Measurements from ENCODE around the gene CHRM3.
"Not testable (repeated sequence)": the region's sequence is repeated elsewhere in the genome, so short reads cannot be mapped to it uniquely, and the experiment has no call there.

Gene CHRM3
- 0.75 reads per million for total RNA-seq

DNA sequence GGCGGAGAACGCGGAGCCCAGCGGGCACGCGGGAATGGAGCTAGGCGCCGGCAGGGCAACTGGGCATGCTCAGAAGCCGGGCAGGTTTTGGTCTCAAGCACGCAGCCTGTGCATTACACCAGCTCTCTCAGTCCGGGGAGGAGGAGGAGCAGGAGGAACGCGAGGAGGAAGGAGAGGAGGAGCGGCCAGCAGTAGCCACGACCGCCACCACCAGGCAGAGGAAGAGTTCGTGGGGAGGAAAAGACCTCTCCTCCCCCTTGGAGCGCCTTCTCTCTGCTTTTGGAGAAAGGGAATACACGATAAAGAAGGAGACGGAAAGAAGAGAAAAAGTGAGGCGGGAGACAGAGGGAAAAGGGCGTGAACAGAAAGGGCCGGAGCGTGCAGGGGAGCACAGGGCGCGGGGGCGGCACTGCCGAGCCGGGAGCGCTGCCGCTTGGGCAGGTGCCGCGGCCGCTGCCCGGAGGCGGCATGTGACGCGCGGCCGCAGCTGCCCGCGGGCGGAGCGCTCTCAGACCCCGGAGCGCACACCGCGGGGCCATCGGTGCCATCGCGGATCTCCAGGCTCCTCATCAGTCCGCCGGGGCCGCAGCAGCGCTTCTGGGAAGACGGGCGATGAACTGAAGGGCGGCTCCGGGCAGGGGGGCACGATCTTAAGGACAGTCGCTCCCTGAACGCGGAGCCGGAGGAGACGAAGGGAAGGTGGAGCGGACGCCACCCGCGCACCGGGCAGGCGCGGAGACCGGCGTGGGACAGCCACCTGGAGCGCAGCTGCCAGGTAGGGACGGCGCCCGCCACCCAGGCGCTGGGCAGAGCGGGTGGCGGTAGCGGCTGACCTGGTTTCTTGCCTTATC lies at the start of gene CHRM3:
Gene CHRM3, plus strand, starts transcription at position 116 of the 851 bp plus-strand sequence. CDS start 520,884 bp downstream, outside the sequence.
- no peak for DNase-seq

DNA sequence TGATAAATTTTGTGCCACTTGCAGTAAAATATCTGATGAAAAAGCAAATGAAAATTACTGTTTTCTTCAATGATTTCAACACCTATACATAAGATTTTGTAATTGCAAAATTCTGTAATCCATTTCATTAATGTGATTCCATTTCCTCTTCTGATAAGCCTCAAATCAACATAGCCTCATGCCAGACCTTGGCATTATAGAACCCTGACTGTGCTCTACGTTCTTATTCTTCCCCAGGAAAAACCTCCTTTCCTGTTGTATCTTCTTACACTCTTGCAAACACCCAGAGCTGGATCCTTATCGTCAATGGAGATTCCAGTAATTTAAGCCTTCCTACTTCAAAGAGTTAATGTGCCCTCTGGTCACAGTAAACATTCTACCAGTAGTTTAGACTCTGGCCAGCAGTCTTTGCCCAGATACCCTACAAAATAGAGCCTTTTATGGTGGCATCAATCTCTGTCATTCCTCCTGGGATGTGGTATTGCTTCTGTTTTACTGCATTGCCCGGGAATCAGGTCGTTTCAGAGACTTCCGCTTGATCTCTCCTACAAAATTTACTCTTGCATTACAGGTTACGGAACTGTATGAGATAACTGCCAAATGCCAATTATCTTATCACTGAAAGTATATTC lies 48.5 kb upstream of the CHRM3 start:
- no peak for DNase-seq

DNA sequence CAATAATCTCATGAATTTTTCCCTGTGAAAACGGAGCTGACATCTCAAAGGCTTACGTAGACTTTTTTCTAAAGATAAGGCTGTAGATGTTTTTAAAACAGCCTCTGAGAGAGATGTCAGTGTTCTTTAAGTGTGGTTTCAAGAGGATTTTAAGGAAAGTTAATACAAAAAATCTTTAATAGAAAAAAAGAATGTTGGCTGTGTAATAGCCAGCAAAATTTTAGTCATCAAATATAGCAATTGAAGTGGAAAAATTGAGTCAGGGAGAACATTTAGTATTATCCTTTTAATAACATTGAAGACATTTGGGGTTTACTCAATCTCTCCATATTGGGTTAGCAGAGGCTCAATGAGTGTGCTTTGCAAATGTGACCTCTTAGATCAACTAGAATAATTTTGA lies 38.6 kb upstream of the CHRM3 start:
- DNase-seq, result no peak

DNA sequence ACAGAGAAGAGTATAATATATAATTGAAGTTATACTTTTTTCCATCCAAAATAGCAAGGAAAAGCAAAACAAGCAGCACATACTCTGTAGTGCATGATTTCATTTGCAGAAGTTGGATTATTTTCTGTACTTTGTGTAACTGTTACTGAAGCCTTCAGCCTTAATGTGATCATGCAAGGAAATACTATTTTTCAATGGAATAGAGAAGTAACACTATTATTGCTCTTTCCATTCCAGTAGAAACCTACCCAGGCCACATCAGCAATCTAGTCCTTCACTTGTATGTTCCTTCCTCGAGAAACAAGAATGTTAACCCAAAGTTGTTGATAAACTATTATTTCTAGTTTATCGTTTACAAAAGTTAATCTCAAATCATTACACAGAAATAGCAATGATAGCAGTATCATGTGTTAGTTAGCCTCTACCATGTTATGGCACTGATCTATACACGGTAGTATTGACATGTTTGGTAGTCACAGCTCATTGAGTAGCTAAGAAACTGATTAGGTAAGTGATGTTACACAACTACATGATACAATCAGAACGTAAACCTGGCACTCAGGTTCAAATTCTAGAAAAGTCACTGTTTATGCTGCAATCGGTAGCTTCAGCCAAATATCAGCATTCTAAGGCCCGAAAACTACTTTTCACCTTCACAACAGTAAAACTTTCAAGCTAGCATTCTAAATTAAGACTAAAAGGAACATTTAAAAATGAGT lies 37.6 kb upstream of the CHRM3 start:
- no peak for DNase-seq

DNA sequence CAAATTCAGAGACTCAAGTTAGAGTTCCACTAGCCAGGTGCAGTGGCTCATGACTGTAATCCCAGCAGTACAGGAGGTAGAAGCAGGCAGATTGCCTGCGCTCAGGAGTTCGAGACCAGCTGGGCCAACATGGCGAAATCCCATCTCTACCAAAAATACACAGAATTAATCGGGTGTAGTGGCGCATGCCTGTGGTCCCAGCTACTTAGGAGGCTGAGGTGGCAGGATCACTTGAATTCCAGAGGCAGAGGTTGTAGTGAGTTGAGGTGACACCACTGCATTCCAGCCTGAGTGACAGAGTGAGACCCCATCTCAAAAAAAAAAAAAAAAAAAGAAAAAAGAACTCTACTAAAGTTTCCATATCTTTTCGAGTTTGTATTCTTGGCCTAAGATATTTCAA lies 36.7 kb upstream of the CHRM3 start:
- DNase-seq, result no peak

DNA sequence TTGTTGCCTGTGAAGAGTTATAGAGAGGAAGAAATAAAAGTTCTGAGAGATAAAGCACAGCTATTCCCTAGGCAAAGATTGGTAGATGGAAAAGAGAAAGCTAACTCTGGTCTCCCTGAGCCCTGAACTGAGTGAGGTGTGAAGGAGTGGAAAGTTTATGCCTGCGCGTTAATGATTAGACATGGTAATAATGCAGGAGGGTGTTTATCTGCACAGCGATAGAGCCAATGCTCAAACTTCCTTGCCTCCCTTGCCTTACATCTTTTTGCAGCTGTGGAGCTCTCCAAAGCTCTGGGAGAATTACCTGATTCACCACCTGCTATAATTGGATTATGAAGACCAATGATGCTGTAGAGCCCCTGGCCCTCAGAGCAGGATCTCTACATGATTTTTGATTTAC lies 32.8 kb upstream of the CHRM3 start:
- no peak for DNase-seq

DNA sequence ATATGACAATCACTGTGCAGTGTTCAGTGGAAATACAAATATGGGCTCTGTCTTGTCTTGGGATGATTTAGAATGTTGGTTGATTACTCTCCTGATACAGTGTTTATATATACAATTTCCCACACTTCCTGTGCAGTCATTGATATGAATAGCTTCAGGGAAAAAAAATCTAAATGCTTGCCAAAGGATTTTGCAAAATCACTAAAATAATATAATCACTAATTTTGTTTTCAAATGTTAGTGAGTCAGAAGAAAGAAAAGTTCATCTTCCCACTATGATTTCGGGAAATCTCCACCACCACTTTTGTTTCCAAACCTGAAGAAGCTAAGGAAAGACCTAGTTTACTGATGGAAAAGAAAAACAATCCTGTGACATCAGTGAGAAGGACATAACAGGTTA lies 32.1 kb upstream of the CHRM3 start:
- no peak for DNase-seq

DNA sequence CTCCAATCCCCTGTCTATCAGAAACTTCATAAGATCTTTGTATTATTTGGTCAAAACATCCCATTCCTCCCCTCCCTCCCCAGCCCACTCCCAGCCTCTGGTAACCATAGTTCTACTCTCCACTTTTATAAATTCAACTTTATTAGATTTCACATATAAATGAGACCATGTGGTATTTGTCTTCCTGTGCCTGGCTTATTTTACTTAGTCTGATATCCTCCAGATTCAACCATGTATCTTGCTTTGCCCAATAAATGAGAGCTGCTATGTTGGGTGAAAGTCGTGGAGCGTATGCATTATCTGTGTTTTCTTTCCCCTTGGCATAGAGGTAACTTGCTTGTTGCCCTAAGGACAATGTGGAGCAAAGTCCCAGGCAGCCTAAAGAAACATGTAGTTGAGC lies 28.5 kb upstream of the CHRM3 start:
- no peak for DNase-seq

DNA sequence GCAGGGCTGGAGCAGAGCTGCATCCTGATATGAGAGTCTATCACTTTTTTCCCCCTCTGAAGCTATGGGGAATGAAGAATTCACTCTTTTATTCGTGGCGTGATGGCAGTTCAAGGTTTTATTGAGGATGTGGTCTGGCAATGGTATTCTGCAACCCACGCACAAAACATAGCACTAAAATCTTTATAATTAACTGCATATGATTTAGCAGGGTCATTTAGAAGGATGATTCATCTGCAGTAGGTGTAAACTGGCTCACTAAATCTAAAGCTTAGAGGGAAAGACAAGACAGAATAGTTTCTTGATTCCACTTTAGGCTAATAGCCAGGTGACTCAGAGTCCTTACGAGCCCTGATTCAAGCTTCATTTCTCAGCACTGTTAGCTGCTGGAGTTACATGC lies 25.0 kb upstream of the CHRM3 start:
- no peak for DNase-seq

DNA sequence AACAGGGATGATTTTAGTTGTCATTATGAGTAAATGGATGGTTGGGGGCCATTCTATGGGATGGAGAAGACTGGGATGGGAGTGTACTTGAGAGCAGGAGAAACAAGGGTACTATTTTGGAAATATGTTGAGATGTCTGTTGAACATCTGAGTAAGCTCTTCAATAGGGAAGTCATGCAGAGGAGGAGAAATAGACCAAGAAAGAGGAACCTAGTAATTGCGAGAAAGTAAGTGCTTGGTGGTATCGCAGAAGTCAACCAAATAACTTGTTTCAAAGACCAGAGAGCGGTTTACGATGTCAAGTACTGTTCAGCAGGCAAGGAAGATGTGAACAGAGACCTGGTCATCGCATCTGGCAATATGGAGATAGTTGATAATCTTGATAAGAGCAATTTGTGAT lies 22.4 kb upstream of the CHRM3 start:
- DNase-seq, result no peak

DNA sequence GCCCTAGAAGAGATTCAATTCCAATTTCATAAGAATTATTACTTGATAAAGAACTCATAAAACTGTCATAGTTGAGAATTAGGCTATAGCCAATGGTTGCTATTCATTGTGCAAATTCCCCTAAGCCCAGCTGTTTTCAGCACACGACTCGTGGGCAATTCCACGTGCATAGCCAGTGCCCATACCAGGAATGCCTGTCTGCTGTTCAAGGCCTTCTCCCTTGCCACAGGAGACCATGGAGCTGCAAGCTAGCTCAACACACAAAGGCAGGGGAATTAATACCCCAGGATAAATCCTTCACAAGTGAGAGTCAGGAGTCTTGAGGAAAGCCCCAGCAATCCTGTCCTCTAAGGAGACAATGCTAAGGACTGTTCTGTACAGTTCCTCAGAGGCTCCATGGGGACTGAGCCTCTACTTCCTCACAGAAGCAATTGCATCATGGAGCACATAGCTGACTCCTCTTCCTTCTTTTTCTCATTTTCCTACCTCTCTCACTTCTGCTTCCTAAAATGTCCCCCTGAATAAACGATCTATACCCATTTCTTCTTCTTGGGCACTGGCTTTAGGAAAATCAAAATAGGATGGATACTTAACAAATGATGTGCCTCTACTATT lies 19.1 kb upstream of the CHRM3 start:
- no peak for DNase-seq

DNA sequence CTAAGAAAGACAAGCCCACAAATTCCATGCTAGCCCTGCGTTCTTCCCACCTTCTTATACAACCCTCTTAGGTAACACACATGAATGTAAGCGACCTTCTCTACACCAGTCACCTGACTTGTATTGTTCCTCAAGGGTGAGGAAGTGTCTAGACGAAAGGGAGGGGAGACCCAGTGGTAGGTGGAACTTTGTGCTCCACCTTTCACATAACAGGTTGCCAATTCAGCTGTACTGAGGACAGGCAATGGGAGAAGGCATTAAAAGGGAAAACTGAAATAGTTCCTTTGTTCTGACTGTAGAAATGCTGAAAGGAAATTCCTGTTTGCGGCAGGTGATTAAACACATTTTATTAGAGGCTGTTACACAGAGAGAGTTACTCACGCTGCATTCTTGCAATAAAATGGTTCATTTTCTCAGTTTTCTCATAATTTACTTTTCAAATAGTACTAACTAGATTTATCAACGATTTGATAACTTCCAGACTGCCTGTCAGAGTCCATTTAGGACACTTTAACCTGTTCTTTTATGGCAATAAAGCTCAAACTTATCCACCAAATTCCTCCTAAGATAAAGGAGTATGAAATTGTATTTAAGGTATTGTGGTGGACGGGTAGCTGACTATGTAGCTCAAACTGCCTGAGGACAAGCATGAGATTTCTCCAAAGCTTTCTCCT lies 17.8 kb upstream of the CHRM3 start:
- DNase-seq, result no peak

DNA sequence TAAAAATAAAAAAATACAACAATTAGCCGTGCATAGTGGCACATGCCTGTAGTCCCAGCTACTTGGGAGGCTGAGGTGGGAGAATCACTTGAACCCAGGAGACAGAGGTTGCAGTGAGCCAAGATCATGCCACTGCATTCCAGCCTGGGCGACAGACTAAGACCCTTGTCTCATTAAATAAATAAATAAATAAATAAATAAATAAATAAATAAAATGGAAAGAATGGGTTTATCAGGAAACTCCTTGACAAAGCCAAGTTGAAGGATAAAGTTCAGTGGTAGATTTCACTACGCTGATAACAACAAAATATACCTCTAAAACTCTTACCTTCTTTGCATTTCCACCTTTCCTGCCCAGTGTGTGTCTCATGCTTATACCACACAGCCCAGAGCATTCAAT lies 15.5 kb upstream of the CHRM3 start:
- not testable (repeated sequence) for DNase-seq

DNA sequence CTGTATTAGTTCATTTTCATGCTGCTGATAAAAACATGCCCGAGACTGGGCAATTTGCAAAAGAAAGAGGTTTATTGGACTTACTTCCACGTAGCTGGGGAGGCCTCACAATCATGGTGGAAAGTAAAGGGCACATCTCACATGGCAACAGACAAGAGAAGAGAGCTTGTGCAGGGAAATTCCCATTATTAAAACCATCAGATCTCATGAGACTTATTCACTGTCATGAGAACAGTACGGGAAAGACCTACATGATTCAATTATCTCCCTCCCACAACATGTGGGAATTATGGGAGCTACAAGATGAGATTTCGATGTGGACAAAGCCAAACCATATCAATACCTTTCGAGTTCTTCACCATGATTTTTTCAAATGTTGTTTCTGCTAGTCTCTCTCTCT lies 3.7 kb upstream of the CHRM3 start:
- DNase-seq, result no peak

DNA sequence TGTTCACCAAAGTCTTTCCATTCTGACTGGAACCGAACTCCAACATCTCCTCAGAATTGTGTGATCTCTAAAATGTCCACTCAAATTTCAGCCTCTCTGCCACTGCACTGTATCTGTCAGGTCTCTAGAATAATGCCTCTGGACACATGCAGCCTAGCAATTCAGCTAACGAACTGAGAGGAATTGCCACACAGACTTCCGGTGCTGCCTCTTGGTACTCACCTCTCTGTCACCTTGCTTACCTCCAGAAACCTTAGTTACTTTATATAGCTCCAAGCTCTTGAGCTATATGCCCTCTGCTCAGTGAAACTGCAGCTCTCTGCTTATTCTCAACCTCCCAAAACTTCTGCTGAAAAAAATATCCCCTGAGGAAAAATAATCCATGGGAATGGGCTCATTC lies 2.7 kb upstream of the CHRM3 start:
- no peak for DNase-seq

DNA sequence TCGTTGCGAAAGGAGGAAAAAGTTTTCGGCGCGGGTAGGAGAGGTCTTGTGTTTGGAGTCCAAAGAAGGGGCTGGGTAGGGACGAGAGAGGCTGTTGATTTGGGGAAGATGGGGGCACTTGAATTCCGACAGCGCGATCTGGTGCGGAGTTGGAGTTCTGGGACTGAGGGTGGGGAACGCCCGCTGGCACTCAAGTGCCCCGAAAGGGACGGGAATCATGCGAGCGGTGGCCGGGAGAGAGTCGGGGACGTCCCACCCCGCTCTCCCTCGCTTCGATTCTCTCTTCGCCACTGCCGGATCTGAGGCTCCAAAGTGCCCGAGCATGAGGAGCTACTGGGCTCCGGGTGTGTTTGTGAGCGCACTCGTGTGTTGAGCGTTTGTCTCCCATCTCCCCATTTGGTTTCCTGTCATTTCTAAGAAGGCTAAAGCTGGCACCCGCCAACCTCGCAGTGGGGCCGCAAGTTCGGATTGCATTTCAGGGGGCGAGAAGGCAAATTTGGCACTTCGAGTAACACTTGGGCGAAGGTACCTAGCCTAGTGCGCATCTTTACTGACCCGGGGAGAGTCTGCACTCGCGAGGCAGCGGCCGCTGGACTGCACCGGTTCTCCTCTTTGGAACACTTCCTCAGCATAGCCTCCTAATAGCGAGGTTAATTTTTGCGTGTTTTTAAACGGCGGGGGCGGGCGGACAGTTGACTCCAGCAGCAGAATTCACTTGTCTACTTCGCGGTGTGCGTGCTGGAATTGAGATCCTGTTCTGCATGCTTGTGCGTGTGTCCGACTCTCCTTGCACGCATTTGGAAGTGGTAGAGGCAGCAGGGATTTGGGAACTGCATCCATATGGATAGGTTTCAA lies 1.2 kb downstream of the CHRM3 start:
- no peak for DNase-seq

DNA sequence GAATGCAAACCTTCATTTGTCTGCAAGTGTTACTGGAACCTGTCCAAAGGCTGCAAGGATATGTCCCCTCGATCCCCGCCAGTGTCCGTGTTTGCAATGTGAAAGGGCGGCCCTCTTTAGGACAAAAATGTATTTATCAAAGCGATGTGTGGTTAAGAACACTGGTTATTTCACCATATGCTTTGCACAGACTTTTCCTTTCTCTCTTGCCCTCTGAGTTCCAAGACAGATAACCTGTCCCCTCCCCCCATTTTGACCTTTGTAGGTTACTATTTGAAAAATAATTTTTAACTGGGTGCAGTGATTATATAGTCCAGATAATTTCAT lies 1.8 kb downstream of the CHRM3 start:
- no peak for DNase-seq

DNA sequence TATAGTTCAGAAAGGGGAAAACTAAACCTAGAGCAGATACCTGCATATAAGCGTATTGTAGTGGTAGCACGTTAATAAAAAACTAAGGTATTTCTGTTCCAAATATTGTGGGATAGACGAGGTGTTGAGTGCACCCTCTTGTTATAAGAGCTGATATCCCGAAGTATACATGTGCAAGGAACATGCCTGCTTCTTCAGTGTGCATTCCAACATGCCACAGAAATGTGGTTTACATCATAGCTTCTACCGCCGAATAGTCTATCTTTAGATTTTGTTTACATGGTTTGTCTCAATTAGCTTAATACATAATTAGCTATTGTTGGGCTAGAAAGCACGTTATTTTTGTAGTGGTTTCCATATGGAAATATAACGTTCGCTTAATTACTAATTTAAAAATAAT lies 2.2 kb downstream of the CHRM3 start:
- no peak for DNase-seq

DNA sequence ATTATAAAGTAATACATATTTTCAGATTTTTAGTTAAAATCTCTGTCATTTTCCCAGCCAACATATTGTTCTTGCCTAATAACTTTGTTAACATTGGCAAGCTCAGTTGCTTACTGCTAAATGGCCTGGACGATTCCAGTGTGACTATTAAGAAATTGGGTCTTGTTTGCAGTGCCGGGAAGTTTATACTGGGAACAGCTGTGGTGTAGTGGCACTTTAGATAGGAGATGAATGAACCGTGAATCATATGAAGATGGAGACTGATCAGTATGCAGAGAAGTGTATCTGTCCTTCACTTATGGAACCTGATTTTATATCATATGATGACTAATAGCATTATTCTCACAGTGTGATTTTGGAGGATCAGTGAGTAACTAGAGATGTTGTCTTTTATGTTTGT lies 3.3 kb downstream of the CHRM3 start:
- no peak for DNase-seq

DNA sequence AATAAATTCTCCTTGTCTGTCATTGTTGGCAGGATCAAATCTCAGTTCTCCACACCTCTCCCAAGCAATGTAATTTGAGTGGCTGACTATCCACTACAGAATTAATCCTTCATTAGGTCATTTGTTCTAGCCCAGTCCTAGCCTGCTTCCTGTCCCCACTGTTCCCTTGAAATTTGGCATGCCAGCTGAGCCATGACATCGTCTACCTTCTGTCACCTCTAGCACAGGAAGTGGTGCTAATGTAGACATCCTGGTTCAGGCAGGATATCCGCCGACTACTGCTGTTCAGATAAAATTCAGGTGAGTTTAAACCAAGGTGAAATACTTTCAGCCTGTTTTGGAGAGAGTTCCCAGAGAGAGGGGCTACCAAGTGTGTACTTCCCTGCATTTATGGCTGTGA lies 5.9 kb downstream of the CHRM3 start:
- no peak for DNase-seq

DNA sequence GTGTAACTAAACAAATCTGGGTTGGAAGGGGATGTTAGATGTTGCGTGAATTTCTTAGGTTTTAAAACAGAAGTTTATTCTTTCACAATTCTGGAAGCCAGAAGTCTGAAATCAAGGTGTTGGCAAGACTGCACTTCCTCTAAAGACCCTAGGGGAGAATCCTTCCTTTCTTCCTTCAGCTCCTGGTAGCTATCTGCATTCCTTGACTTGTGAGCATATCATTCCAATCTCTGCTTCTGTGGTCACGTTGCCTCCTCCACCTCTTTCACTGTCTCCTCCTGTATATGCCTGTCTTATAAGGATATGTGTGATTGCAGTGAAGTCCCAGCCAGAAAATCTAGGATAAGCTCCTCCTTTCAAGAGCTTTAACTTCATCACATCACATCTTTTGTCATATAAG lies 7.7 kb downstream of the CHRM3 start:
- no peak for DNase-seq

DNA sequence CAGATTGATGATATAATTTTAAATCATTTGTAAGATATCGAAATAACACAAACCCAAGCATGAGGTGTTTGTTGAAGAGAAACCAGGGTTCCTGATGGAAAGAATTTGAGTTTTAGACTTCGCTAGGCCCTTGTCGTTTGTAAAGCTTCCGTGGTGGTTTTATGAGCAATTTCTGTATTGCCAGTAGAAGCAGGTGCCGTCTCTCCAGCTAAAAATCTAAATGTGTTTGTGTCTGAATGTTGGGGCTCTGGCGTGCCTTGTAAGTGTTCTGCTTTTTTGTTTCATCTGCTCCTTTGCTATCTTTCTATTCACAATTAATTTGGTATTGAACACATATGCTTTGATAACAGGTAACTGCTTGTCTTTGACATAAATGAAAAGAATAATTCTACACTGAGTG lies 27.5 kb downstream of the CHRM3 start:
- DNase-seq, result no peak

Measured in effector CD4-positive, alpha-beta T cell (primary cell).